Measurements from ENCODE around the gene EIF4G3. TPM values are rescaled to one million over a fixed set of nuclear protein-coding genes. Genes with fewer than 3 reads are reported as not detected.
"Not testable (repeated sequence)": the region's sequence is repeated elsewhere in the genome, so short reads cannot be mapped to it uniquely, and the experiment has no call there.

The EIF4G3 gene, protein sequence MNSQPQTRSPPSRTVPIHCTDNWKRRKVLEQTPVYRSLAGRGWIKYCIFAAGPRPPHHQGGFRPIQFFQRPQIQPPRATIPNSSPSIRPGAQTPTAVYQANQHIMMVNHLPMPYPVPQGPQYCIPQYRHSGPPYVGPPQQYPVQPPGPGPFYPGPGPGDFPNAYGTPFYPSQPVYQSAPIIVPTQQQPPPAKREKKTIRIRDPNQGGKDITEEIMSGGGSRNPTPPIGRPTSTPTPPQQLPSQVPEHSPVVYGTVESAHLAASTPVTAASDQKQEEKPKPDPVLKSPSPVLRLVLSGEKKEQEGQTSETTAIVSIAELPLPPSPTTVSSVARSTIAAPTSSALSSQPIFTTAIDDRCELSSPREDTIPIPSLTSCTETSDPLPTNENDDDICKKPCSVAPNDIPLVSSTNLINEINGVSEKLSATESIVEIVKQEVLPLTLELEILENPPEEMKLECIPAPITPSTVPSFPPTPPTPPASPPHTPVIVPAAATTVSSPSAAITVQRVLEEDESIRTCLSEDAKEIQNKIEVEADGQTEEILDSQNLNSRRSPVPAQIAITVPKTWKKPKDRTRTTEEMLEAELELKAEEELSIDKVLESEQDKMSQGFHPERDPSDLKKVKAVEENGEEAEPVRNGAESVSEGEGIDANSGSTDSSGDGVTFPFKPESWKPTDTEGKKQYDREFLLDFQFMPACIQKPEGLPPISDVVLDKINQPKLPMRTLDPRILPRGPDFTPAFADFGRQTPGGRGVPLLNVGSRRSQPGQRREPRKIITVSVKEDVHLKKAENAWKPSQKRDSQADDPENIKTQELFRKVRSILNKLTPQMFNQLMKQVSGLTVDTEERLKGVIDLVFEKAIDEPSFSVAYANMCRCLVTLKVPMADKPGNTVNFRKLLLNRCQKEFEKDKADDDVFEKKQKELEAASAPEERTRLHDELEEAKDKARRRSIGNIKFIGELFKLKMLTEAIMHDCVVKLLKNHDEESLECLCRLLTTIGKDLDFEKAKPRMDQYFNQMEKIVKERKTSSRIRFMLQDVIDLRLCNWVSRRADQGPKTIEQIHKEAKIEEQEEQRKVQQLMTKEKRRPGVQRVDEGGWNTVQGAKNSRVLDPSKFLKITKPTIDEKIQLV (N-terminal part only)
- 10 to 100 TPM; 56.7 to 64.3 TPM for total RNA-seq

DNA sequence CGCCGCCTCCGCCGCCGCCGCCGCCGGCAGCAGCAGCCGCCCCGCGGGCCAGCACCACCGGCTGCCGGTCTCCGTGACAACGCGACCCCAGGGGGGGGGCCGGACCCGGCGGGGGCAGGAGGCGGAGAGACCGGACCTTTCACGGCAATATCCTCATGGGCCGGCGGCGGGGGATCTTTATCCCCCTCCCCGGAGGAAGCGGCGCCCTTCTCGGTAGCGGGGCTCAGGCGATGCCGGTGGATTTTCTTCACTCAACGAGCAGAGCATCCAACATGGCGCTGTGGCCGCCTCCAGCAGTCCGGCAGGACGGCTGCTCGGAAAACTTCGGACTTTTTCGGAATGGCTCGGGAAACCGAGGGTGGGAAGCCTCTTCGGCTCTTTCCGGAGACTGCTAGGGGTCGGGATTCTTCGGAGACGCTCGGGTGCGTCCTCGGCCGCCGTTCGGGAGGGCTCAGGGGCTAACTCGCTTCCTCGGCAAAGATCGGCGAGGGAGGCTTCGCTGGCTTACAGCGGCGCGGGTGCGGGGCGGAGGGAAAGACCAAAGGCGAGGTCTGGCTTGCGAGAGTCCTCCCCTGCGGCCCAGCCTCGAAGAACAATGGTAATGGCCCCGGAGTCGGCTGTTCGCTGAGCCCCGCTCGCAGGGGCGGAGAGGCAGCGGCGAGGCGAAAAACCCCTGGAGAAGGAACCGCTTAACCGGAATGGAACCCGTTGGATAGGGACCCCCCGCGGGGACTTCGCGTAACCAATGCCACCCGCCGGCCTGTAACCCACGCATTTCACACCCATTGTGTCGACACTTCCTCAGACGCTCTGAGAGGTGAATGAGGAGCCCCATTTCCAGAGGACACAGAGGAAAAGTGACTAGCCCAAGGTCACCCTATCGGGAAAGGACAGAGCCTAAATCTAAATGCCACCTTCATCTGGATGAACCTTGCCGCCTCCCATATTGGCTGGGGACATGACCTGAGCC lies at the start of gene EIF4G3:
Gene EIF4G3, minus strand, starts transcription at position 312 of the 970 bp plus-strand sequence. CDS start 174,155 bp downstream, outside the sequence.
- H3K36me3 Mint-ChIP-seq: peaks cover 16% of the 10 kb centered on the region
- peak; percentile 97 for ATAC-seq
- peak within 1 kb of the TSS; percentile 90 for H3K27ac Mint-ChIP-seq
- no peaks in the 10 kb centered on the region for H3K9me3 Mint-ChIP-seq (ENCODE audit: low read depth)
- peak within 1 kb of the TSS; percentile 81 for H3K4me3 Mint-ChIP-seq
- H3K27me3 Mint-ChIP-seq: no peaks in the 10 kb centered on the region
- peak; percentile 100 for DNase-seq
- H3K4me1 Mint-ChIP-seq: peaks cover 30% of the 10 kb centered on the region
- CTCF ChIA-PET: interaction anchor here (1.4 to 2.7 kb wide), 2 partner anchors 11 to 18 kb away, joined by 5 to 14 read pairs; no protein-coding TSS in a partner anchor

DNA sequence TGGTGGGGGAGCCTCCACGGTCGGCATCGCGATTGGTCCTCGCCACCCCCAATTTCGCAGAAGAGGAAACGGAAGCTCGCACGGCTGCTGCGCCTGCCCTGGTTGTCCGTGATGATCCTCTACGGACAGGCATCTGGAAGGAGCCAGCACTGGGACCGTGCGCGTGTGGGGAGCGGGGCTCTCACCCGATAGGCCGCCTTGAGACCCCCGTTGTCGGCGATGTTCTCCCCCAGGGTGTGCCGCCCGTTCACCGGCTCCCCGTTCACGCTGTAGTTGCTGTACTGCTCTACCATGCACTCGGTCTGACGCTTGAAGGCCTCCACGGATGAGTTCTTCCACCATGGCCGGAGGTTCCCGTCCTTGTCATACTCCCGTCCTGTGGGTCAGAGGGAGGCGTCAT lies 48.4 kb upstream of the EIF4G3 start:
- no peaks in the 10 kb centered on the region for H3K4me1 Mint-ChIP-seq
- DNase-seq: no peak
- no peak for ATAC-seq
- H3K27me3 Mint-ChIP-seq: no peaks in the 10 kb centered on the region
- peaks cover 21% of the 10 kb centered on the region for H3K36me3 Mint-ChIP-seq
- no peak overlapping the region for H3K4me3 Mint-ChIP-seq
- CTCF ChIA-PET: interaction anchor here (0.6 kb wide), 1 partner anchor 555 kb away, joined by 3 read pairs; no protein-coding TSS in a partner anchor
- H3K9me3 Mint-ChIP-seq (ENCODE audit: low read depth): no peaks in the 10 kb centered on the region
- no peak overlapping the region for H3K27ac Mint-ChIP-seq

DNA sequence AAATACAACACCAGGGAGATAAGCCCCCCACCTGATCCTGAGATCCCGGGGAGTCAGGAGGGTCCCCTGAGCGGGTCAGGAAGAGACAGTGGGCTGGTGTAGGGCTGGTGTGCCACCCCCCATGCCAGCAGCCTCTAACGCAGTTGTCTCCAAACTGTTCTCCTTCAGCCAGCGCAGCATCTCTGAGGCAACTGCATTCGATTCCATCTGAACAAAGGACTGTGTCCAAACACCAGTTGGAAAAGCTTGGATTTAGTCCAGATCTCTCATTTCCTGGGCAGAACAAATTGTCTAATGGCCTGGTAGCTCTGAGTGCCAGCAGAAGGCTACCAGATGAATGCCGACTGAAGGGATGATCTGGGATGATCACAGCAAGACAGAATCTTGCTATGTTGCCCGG lies 44.1 kb upstream of the EIF4G3 start:
- CTCF ChIA-PET: interaction anchor here (1.2 to 1.8 kb wide), 4 partner anchors 11 to 148 kb away, joined by 3 to 9 read pairs (median 4); no protein-coding TSS in a partner anchor
- no peak for DNase-seq

DNA sequence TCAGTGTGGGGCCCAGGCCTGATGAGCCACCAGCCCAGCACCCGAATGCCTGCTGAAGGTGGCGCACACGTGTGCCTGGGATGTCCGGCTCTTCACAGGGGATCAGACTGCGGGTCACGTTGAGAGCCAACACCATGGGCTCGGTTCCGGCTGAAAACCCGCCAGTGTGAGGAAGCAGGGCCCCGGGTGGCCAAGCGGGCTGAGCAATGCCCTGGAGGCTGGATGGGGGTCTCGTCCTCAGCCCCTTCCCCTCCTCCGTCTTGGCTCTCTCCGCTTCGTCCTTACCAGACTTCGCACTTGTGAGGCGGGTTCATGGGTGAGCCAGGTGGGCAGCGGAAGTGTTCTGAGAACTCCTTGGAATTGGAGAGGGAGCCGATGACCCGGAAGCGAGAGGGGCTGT lies 43.0 kb upstream of the EIF4G3 start:
- Mint-ChIP-seq H3K4me1 (no peaks in the 10 kb centered on the region), H3K36me3 (peaks cover 12% of the 10 kb centered on the region), H3K9me3 (ENCODE audit: low read depth) (no peaks in the 10 kb centered on the region), H3K27ac (no peak overlapping the region), H3K4me3 (no peak overlapping the region), H3K27me3 (no peaks in the 10 kb centered on the region)
- DNase-seq (no peak), ATAC-seq (no peak)
- CTCF ChIA-PET: interaction anchor here (1.7 kb wide), 1 partner anchor 149 kb away, joined by 5 read pairs; no protein-coding TSS in a partner anchor

More for the DNA sequence above, 44.1 kb upstream of the EIF4G3 start:
- Mint-ChIP-seq H3K9me3 (ENCODE audit: low read depth) (no peaks in the 10 kb centered on the region), H3K4me1 (no peaks in the 10 kb centered on the region), H3K27ac (no peak overlapping the region), H3K36me3 (peaks cover 15% of the 10 kb centered on the region), H3K27me3 (no peaks in the 10 kb centered on the region), H3K4me3 (no peak overlapping the region)
- no peak for ATAC-seq

DNA sequence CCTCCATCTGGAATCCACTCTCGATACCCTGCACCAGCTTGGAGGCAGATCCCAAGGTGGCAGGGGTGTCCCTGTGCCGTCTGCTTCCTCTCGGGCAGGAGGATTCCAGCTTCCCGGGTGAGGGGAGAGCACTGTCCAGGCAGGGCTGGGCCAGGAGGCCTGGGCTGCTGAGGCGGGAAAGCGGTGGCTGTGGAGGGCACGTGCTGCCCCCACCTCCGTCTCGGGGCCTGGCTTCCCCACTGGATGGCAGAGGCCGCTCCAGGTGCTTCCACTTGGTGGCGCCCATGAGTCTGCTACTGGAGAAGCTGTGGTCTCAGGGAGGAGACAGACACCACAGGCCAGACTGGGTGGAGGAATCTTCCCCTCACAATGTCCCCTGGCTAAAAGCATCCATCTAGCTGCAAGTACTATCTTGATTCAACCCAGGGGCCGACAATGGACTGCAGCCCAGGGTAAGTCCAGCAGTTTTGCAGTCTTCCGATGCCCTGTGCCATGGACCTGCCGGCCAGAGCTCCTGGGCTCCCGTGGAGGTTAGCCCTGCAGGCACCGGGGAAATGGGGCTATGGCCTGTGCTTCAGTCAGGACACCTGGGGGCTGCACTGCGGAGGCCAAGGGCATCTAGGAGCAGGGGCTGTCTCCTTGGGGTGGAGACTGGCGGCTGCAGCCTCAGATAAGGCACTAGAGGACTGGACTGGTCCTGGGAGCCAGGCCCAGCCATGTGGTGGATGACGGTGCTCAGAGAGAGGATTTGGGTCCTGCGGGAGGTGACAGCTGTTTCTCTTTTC lies 41.3 kb upstream of the EIF4G3 start:
- Mint-ChIP-seq H3K9me3 (ENCODE audit: low read depth) (no peaks in the 10 kb centered on the region), H3K27ac (no peak overlapping the region), H3K4me3 (no peak overlapping the region), H3K27me3 (no peaks in the 10 kb centered on the region), H3K36me3 (peaks cover 5% of the 10 kb centered on the region), H3K4me1 (no peaks in the 10 kb centered on the region)
- ATAC-seq (peak; percentile 56), DNase-seq (peak; percentile 68)
- CTCF ChIA-PET: interaction anchor here (0.7 to 7.9 kb wide), 17 partner anchors 9 to 521 kb away, joined by 3 to 71 read pairs (median 4); no protein-coding TSS in a partner anchor

DNA sequence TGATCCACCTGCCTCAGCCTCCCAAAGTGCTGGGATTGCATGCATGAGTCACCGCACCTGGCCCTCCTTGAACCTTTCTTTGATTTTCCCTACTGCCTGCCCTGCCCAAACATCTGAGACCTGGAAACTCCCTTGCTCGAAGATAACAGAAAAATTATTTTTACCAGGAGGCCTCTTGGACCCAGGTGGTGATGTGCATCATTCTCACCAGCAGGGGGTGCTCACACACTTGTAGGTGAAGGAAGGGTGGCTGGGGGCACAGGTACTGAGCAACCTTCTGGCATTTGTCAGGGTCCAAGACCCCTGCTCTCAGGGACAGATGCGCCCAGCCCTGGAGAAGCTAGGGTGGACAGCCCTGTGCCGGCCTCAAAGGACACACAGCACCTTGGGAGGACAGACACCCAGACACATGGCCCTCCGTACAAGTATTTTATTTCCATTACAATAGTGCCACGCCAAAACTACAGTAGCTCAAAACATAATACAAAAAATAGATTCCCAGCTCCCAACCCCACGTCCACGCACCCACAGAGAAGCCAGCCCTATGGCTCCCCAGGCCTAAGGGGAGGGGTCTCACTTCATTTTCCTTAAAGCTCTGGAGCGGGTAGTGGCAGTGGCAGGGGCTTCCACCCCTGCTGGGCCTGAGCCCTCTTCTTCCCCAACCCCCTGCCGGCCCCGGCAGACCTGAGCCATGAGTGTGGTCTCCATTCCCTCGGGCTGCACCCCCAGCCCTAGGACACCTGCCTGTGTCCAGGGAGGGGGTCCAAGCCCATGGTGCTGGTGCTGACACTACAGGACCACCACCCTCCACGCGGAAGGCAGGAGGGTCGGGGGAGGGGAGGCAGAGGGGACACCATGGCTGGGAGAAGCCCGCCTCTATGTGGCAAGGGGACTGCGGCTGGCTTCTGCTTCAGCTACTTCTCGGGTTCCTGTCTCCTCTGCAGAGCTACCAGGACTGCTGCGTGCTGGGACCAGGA lies 40.4 kb upstream of the EIF4G3 start:
- Mint-ChIP-seq H3K9me3 (ENCODE audit: low read depth) (no peaks in the 10 kb centered on the region), H3K27me3 (no peaks in the 10 kb centered on the region), H3K36me3 (peaks cover 4% of the 10 kb centered on the region), H3K4me1 (no peaks in the 10 kb centered on the region), H3K4me3 (no peak overlapping the region), H3K27ac (no peak overlapping the region)
- CTCF ChIA-PET: interaction anchor here (0.7 to 7.9 kb wide), 20 partner anchors 13 to 520 kb away, joined by 3 to 71 read pairs (median 4); no protein-coding TSS in a partner anchor
- peak; percentile 59 for ATAC-seq
- DNase-seq: peak; percentile 78

DNA sequence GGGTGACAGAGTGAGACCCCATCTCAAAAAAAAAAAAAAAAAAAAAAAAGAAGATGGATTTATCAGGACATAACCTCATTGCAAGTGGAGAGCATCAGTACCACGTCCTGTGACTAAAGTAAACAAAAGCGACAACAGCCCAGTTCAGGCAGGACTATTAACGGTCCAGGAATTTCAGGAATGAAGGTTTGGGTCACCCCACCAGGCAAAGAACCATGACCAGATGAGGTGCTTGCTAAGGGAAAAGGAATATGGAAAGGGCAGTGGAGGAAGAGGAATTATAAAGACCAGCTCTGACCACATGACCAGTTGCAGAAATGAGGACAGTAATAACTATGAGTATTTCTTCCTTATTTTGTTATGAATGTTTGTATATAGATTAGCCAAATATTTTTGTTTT lies 35.4 kb upstream of the EIF4G3 start:
- no peaks in the 10 kb centered on the region for H3K9me3 Mint-ChIP-seq (ENCODE audit: low read depth)
- H3K4me3 Mint-ChIP-seq: no peak overlapping the region
- H3K36me3 Mint-ChIP-seq: no peaks in the 10 kb centered on the region
- no peak overlapping the region for H3K27ac Mint-ChIP-seq
- no peaks in the 10 kb centered on the region for H3K27me3 Mint-ChIP-seq
- CTCF ChIA-PET: interaction anchor here (0.7 to 7.9 kb wide), 4 partner anchors 16 to 164 kb away, joined by 3 to 71 read pairs (median 8); no protein-coding TSS in a partner anchor
- no peak for DNase-seq
- ATAC-seq: no peak
- H3K4me1 Mint-ChIP-seq: peaks cover 11% of the 10 kb centered on the region

DNA sequence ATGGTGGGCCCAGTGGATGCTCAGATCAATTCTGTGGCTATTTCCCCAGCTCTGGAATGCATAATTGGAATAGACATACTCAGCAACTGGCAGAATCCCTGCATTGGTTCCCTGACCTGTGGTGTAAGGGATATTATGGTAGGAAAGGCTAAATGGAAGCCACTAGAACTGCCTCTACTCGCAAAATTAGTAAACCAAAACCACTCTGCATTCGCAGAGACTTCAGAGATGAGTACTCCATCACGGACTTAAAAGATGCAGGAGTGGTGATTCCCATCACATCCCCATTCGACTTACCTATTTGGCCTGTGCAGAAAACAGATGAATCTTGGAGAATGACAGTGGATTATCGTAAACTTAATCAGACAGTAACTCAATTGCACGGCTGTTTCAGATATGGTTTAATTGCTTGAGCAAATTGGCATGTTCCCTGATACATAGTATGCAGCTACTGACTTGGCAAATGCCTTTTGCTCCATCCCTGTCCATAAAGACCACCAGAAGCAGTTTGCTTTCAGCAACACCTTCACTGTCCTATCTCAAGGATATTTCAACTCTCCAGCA lies 31.5 kb upstream of the EIF4G3 start:
- H3K27ac Mint-ChIP-seq; ATAC-seq; H3K27me3 Mint-ChIP-seq; H3K36me3 Mint-ChIP-seq; DNase-seq; H3K9me3 Mint-ChIP-seq (ENCODE audit: low read depth); H3K4me3 Mint-ChIP-seq: not testable (repeated sequence)
- H3K4me1 Mint-ChIP-seq: peaks cover 14% of the 10 kb centered on the region
- CTCF ChIA-PET: interaction anchor here (0.8 kb wide), 1 partner anchor 298 kb away, joined by 3 read pairs; no protein-coding TSS in a partner anchor

DNA sequence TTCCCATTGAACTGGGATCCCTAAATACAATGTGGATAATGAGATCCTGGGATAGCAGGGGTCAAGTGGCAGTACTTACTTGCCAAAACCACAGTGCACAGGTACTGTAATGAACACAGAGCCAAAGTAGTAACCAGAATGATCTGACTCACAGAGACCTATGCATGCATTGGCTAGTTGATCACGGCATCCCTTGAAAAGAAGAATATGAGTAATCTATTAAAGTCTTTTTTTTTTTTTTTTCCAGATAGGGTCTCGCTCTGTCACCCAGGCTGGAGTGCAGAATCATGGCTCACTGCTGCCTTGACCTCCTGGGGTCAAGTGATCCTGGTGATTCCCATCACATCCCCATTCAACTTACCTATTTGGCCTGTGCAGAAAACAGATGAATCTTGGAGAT lies 29.4 kb upstream of the EIF4G3 start:
- Mint-ChIP-seq H3K36me3 (no peaks in the 10 kb centered on the region), H3K27ac (no peak overlapping the region), H3K4me3 (no peak overlapping the region), H3K27me3 (no peaks in the 10 kb centered on the region), H3K4me1 (peaks cover 14% of the 10 kb centered on the region), H3K9me3 (ENCODE audit: low read depth) (no peaks in the 10 kb centered on the region)
- no peak for DNase-seq
- CTCF ChIA-PET: interaction anchor here (1.4 kb wide), 1 partner anchor 11 kb away, joined by 7 read pairs; no protein-coding TSS in a partner anchor
- peak; percentile 55 for ATAC-seq

DNA sequence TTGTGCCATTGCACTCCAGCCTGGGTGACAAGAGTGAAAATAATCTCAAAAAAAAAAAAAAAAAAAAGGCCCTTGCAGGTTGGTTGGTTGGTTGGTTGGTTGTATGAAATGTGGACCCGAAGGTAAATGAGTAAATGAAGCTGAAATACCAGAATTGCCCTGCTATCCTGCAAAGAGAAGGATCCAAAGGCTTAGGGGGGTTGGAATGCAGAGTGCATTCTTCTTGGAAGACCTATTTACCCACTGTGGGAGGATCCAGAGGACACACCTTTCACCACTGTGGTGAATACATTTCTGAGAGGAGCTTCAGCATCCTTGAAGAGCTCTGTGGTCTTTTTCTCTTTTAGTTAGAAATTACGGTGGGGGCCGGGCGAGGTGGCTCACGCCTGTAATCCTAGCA lies 28.7 kb upstream of the EIF4G3 start:
- H3K9me3 Mint-ChIP-seq (ENCODE audit: low read depth): no peaks in the 10 kb centered on the region
- H3K4me1 Mint-ChIP-seq: peaks cover 14% of the 10 kb centered on the region
- no peak overlapping the region for H3K4me3 Mint-ChIP-seq
- no peak overlapping the region for H3K27ac Mint-ChIP-seq
- H3K36me3 Mint-ChIP-seq: no peaks in the 10 kb centered on the region
- DNase-seq (no peak), ATAC-seq (no peak)
- H3K27me3 Mint-ChIP-seq: no peaks in the 10 kb centered on the region
- CTCF ChIA-PET: interaction anchor here (1.4 kb wide), 1 partner anchor 10 kb away, joined by 7 read pairs; no protein-coding TSS in a partner anchor

Data from activated CD8-positive, alpha-beta memory T cell treated with anti-CD3 and anti-CD28 coated beads, Interleukin-2, amount 10 ng/mL, durations not matched to agents 7 days and 5 days (primary cell).